GM12878 (cell line): ENCODE measurements around the gene PLAGL2.

ENCODE experiments used
- CEBPZ ChIP-seq: fragments of 150-350 bp; IDR thresholded peaks from 2 replicates; pipeline ENCODE4 v1.6.1; 2016; ENCODE audit warnings: low read depth, low read length
- CREM ChIP-seq: IDR thresholded peaks from 2 replicates; pipeline ENCODE4 v1.6.1; 2014; ENCODE audit warnings: antibody characterized with exemption, low read depth
- CTCF ChIP-seq, 3 experiments: IDR thresholded peaks in 2 of 3; conservative IDR thresholded peaks in 1 of 3; 2 replicates each; pipeline ENCODE4 v1.5.1; 2011; ENCODE audit warnings: low read depth in 3 of 3, low read length in 3 of 3, mild to moderate bottlenecking in 3 of 3, control low read depth in 2 of 3, moderate library complexity in 2 of 3, inconsistent platforms in 1 of 3, mixed read lengths in 1 of 3; ENCODE audit not compliant: control insufficient read depth in 2 of 3, insufficient read depth in 1 of 3; ENCODE audit errors: extremely low read depth in 1 of 3
- E2F8 ChIP-seq: fragments of 450-650 bp; IDR thresholded peaks from 2 replicates; pipeline ENCODE4 v1.6.1; 2018; ENCODE audit warnings: mild to moderate bottlenecking, low read depth, moderate library complexity; ENCODE audit not compliant: partially characterized antibody
- E4F1 ChIP-seq: fragments of 450-650 bp; IDR thresholded peaks from 2 replicates; pipeline ENCODE4 v1.6.1; 2018; ENCODE audit warnings: borderline replicate concordance, mild to moderate bottlenecking; ENCODE audit not compliant: partially characterized antibody
- EP300 ChIP-seq, 2 experiments: fragments of 150-350 bp in 1 of 2; IDR thresholded peaks; 2 replicates each; pipeline ENCODE4 v1.6.1; 2011 to 2012; ENCODE audit warnings: low read depth in 2 of 2, low read length in 2 of 2, borderline replicate concordance in 1 of 2, improper control_type of control experiment in 1 of 2, inconsistent platforms in 1 of 2; ENCODE audit not compliant: control insufficient read depth in 1 of 2
- EZH2 ChIP-seq: IDR thresholded peaks from 2 replicates; pipeline ENCODE4 v1.6.1; 2012; ENCODE audit warnings: low read depth, mild to moderate bottlenecking, control low read depth, inconsistent platforms, low read length, borderline replicate concordance; ENCODE audit not compliant: control insufficient read depth
- IKZF2 ChIP-seq, 2 experiments: fragments of 450-650 bp; IDR thresholded peaks; 2 replicates each; pipeline ENCODE4 v1.6.1; 2017; ENCODE audit warnings: mild to moderate bottlenecking in 2 of 2, moderate library complexity in 2 of 2
- KDM1A ChIP-seq: fragments of 200-600 bp; sonication (generic); IDR thresholded peaks from 2 replicates; pipeline ENCODE4 v1.6.1; 2016; ENCODE audit warnings: borderline replicate concordance
- MAX ChIP-seq: IDR thresholded peaks from 2 replicates; pipeline ENCODE4 v1.6.1; 2012; ENCODE audit warnings: low read depth, low read length, improper control_type of control experiment
- POLR2A ChIP-seq: IDR thresholded peaks from 2 replicates; pipeline ENCODE4 v1.6.1; 2011; ENCODE audit warnings: low read depth, mild to moderate bottlenecking, low read length
- SRF ChIP-seq, 2 experiments: IDR thresholded peaks; 2 replicates each; pipeline ENCODE4 v1.6.1; 2011; ENCODE audit warnings: low read depth in 2 of 2, low read length in 2 of 2, mild to moderate bottlenecking in 1 of 2, moderate library complexity in 1 of 2
- TBL1XR1 ChIP-seq: IDR thresholded peaks from 2 replicates; pipeline ENCODE4 v1.6.1; 2012; ENCODE audit warnings: low read depth, low read length, improper control_type of control experiment
- ZBTB33 ChIP-seq: fragments of 450-650 bp; IDR thresholded peaks from 2 replicates; pipeline ENCODE4 v1.6.1; 2017; ENCODE audit warnings: mild to moderate bottlenecking

- no peak for TF ChIP-seq IKZF2 (IDR thresholded peaks at IDR 0.05)
- no peak for TF ChIP-seq CTCF (IDR thresholded peaks at IDR 0.05 in 2 of 3, conservative IDR thresholded peaks at IDR 0.05 in 1 of 3; ENCODE audit: control insufficient read depth in 2 of 3, extremely low read depth in 1 of 3, insufficient read depth in 1 of 3, low read depth in 3 of 3, low read length in 3 of 3)
- TF ChIP-seq POLR2A = no peak
- TF ChIP-seq E4F1 = no peak
- TF ChIP-seq E2F8 = no peak
- peak; percentile 59; the same call in 1 of the 2 replicates for TF ChIP-seq CREM
- no peak for TF ChIP-seq EP300 (IDR thresholded peaks at IDR 0.05; ENCODE audit: borderline replicate concordance in 1 of 2, control insufficient read depth in 1 of 2, low read depth in 2 of 2, low read length in 2 of 2)
- TF ChIP-seq EZH2 = no peak
- TF ChIP-seq KDM1A = no peak
- TF ChIP-seq TBL1XR1 = no peak
- no peak for TF ChIP-seq SRF (IDR thresholded peaks at IDR 0.05; ENCODE audit: low read depth in 2 of 2, low read length in 2 of 2)
- no peak for TF ChIP-seq MAX
- no peak for TF ChIP-seq CEBPZ
- no peak for TF ChIP-seq ZBTB33
Observed at GRCh38 chr20:32204205-32205109, 3.1 kb downstream of the PLAGL2 start.
